GM12878 (cell line): ENCODE results near the gene NRG3. TPM values are rescaled to one million over a fixed set of nuclear protein-coding genes. Genes with fewer than 3 reads are reported as not detected.
"Not testable (repeated sequence)": the region's sequence is repeated elsewhere in the genome, so short reads cannot be mapped to it uniquely, and the experiment has no call there.

Experiments
- ATAC-seq: fragments of 200-7000 bp; cut with Tn5 transposase; 3 replicates; pipeline ENCODE4 v1.9.1; 2020; ENCODE audit warnings: mild to moderate bottlenecking, moderate library complexity
- BruUV-seq: library from RNA; stranded (reverse); fragments of 400-500 nt; replicated peaks from 2 replicates; lab custom pipeline; 2021; lab: Mats Ljungman, UMichigan
- CTCF ChIA-PET: fragments of 300-600 bp; sonication (Branson Sonifier 250); formaldehyde crosslinking; extraction: SDS; loops from one replicate; lab custom pipeline; 2021; ENCODE audit warnings: inconsistent platforms; lab: Yijun Ruan, JAX
- POLR2A ChIA-PET: fragments of 350-600 bp; formaldehyde crosslinking; extraction: SDS; loops from one replicate; lab custom pipeline; 2021; ENCODE audit warnings: inconsistent platforms; lab: Charles Lee
- RAD21 ChIA-PET: fragments of 300-600 bp; sonication (Branson Sonifier 250); formaldehyde crosslinking; loops from one replicate; lab custom pipeline; 2023; ENCODE audit warnings: antibody characterized with exemption; ENCODE audit not compliant: unreplicated experiment; lab: Charles Lee
- SMC1A ChIA-PET: fragments of 300-600 bp; sonication (Branson Sonifier 250); formaldehyde crosslinking; loops from one replicate; lab custom pipeline; 2023; ENCODE audit not compliant: unreplicated experiment, uncharacterized antibody; lab: Charles Lee
- DNase-seq: peaks from one replicate; pipeline ENCODE4 v3.0.0-alpha.2; 2011; ENCODE audit warnings: low read depth, low spot score
- FAIRE-seq: peaks from 3 replicates; lab custom pipeline; 2011; peaks lifted over from hg19 to GRCh38; lab: Jason Lieb, UNC
- H2AFZ ChIP-seq: 2 replicates; pipeline ENCODE4 v1.6.0; 2011; ENCODE audit warnings: low read depth, low read length, control low read depth; ENCODE audit not compliant: control insufficient read depth
- H3K27ac ChIP-seq: 2 replicates; pipeline ENCODE4 v1.5.1; 2011; ENCODE audit warnings: control low read depth; ENCODE audit not compliant: control insufficient read depth, insufficient read depth
- H3K27me3 ChIP-seq, 2 experiments: replicated peaks in 1 of 2; 2 replicates each; pipeline versions ENCODE4 v1.6.0 to v1.6.1; 2011; ENCODE audit warnings: low read length in 1 of 2; ENCODE audit not compliant: control insufficient read depth in 2 of 2, insufficient read depth in 2 of 2
- H3K36me3 ChIP-seq, 2 experiments: 2 replicates each; pipeline ENCODE4 v1.5.1; 2011; ENCODE audit warnings: low read length in 1 of 2; ENCODE audit not compliant: control insufficient read depth in 2 of 2, insufficient read depth in 2 of 2
- H3K4me1 ChIP-seq: 2 replicates; pipeline ENCODE4 v1.6.1; 2011; ENCODE audit warnings: mild to moderate bottlenecking, low read length, moderate library complexity, mixed read lengths; ENCODE audit not compliant: control insufficient read depth, insufficient read depth
- H3K4me2 ChIP-seq: 2 replicates; pipeline ENCODE4 v1.6.0; 2011; ENCODE audit warnings: control low read depth; ENCODE audit not compliant: control insufficient read depth, insufficient read depth
- H3K4me3 ChIP-seq: fragments of 200-600 bp; sonication (generic); 2 replicates; pipeline ENCODE4 v1.5.1; 2016
- H3K79me2 ChIP-seq: 2 replicates; pipeline ENCODE4 v1.6.0; 2011; ENCODE audit warnings: low read length; ENCODE audit not compliant: control insufficient read depth, insufficient read depth
- H3K9ac ChIP-seq: 2 replicates; pipeline ENCODE4 v1.8.0; 2011; ENCODE audit warnings: low read length, control low read depth, mixed read lengths; ENCODE audit not compliant: control insufficient read depth, insufficient read depth
- H3K9me3 ChIP-seq: replicated peaks from 3 replicates; pipeline ENCODE4 v1.5.1; 2011; ENCODE audit warnings: mild to moderate bottlenecking, low read length; ENCODE audit not compliant: control insufficient read depth, insufficient read depth
- H4K20me1 ChIP-seq: 2 replicates; pipeline ENCODE4 v1.6.0; 2011; ENCODE audit not compliant: control insufficient read depth, insufficient read depth
- CREB1 ChIP-seq: IDR thresholded peaks from 2 replicates; pipeline ENCODE4 v1.6.1; 2012; ENCODE audit warnings: low read depth, mild to moderate bottlenecking, inconsistent platforms
- FOXM1 ChIP-seq: IDR thresholded peaks from 2 replicates; pipeline ENCODE4 v1.6.1; 2012; ENCODE audit warnings: low read depth, mild to moderate bottlenecking, inconsistent platforms, low read length, moderate library complexity
- LARP7 ChIP-seq: fragments of 450-650 bp; IDR thresholded peaks from 2 replicates; pipeline ENCODE4 v1.6.1; 2017; ENCODE audit warnings: mild to moderate bottlenecking
- RBBP5 ChIP-seq: fragments of 200-600 bp; sonication (generic); conservative IDR thresholded peaks from 2 replicates; pipeline ENCODE4 v1.6.1; 2016
- SP1 ChIP-seq: IDR thresholded peaks from one replicate; pipeline ENCODE4 v1.6.1; 2011; ENCODE audit warnings: low read depth, low read length
- TBL1XR1 ChIP-seq: IDR thresholded peaks from 2 replicates; pipeline ENCODE4 v1.6.1; 2012; ENCODE audit warnings: low read depth, low read length, improper control_type of control experiment
- TCF12 ChIP-seq: IDR thresholded peaks from 2 replicates; pipeline ENCODE4 v1.6.1; 2011; ENCODE audit warnings: low read depth, mild to moderate bottlenecking, low read length
- WGBS: methylation state at CpG from one replicate; pipeline ENCODE4 v1.1.6; 2016; ENCODE audit warnings: low lambda C conversion rate; ENCODE audit not compliant: insufficient replicate concordance, insufficient coverage; ENCODE audit errors: missing lambda C conversion rate; 5-methylcytosine and 5-hydroxymethylcytosine counted together
- in situ Hi-C: fragments of 300-500 bp; cut with MboI; formaldehyde crosslinking; loops from 9 replicates; pipeline ENCODE4 v1.14.3; 2018; ENCODE audit warnings: mixed read lengths
- intact Hi-C: fragments of 100-400 bp; cut with micrococcal nuclease; formaldehyde crosslinking; loops from one replicate; pipeline ENCODE4 v1.14.2; 2022; ENCODE audit not compliant: unreplicated experiment
- polyA plus RNA-seq, 11 experiments: library from polyadenylated mRNA; depleted of rRNA in 4 of 11; unstranded in 6 of 11; stranded (reverse) in 5 of 11; fragments of >200 nt; fragmentation: Nextera tagmentation in 4 of 11; fragmentation: Illumina TruSeq in 1 of 11; extraction: Ambion mirVana in 4 of 11; extraction: Trizol in 1 of 11; gene quantifications; 1 replicate in 1 of 11; 2 replicates in 10 of 11; pipeline versions ENCODE4 v1.2.1 to v1.2.3, GENCODE V29; 2011 to 2016; ENCODE audit warnings: inconsistent platforms in 2 of 11, missing spikeins in 2 of 11, low read depth in 1 of 11
- total RNA-seq, 4 experiments: library from RNA; depleted of rRNA in 3 of 4; stranded (reverse); fragments of >200 nt in 3 of 4; fragmentation: Illumina TruSeq in 1 of 4; extraction: Trizol in 1 of 4; gene quantifications; 2 replicates each; pipeline versions ENCODE4 v1.2.1 to v1.2.3, GENCODE V29; 2013 to 2021

Gene NRG3
- total and polyA plus RNA-seq, 10 of the 15 experiments (the other 5 are each of a cell fraction or from before 2014, with no cell fraction given) = 0.03 to 0.41 (median 0.17) TPM; not detected in 3

DNA sequence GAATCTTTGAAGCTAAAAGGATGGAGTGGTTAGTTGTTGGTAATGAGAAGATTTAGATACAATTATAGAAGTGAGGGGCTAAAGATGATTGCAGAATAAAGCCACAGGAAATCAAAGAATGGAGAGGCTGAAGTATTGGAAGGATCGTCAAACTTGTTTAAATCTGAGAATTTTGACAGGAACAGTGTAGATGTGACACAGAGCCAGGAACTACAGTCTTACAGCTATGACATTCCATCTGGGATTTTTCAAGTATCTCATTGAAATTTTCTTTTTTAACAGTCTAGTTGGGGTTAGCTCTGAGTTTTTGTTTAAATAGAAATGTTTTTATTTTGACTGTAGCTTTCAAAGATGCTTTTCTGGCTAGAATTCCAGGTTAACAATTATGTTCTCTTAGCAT is 181.4 kb downstream of the NRG3 start:
- BruUV-seq = no TSS peak
- FAIRE-seq = no peak

DNA sequence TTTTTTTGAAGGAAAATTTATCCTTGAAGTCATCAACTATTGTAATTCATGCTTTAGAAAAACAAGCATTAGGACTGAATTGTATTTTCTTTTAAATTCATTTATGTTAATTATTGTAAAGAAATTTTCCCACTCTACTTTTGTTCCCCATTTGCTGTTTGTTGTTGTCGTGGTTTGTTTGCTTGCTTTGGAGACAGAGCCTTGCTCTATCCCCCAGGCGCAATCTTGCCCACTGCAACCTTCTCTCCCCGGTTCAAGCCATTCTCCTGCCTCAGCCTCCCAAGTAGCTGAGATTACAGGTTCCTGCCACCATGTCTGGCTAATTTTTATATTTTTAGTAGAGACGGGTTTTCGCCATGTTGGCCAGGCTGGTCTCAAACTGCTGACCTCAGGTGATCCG is 192.2 kb downstream of the NRG3 start:
- POLR2A ChIA-PET, SMC1A ChIA-PET, H3K27ac ChIP-seq, DNase-seq, ATAC-seq, RAD21 ChIA-PET, H2AFZ ChIP-seq, H3K4me2 ChIP-seq, H3K9ac ChIP-seq, intact Hi-C loops, BruUV-seq, in situ Hi-C loops, H3K4me3 ChIP-seq, H3K79me2 ChIP-seq, CTCF ChIA-PET, H3K27me3 ChIP-seq, H4K20me1 ChIP-seq, H3K36me3 ChIP-seq, H3K4me1 ChIP-seq, H3K9me3 ChIP-seq, FAIRE-seq: not testable (repeated sequence)
- 20% methylated on average over 6 of the region's 6 CpGs for WGBS

More for the DNA sequence above, 181.4 kb downstream of the NRG3 start:
- Histone ChIP-seq H3K36me3 (no peaks in the 10 kb centered on the region), H3K4me2 (no peak overlapping the region), H3K27ac (no peak overlapping the region), H3K4me1 (no peaks in the 10 kb centered on the region), H4K20me1 (no peaks in the 10 kb centered on the region), H3K4me3 (no peak overlapping the region), H3K79me2 (no peaks in the 10 kb centered on the region), H3K9ac (no peak overlapping the region), H3K9me3 (no peaks in the 10 kb centered on the region), H2AFZ (no peak overlapping the region), H3K27me3 (no peaks in the 10 kb centered on the region)
- ATAC-seq (no peak), DNase-seq (no peak)
- TF ChIP-seq SP1 = no peak
- no peak for TF ChIP-seq FOXM1
- no peak for TF ChIP-seq TBL1XR1
- TF ChIP-seq TCF12 = no peak
- TF ChIP-seq LARP7 = no peak
- TF ChIP-seq RBBP5 = no peak
- TF ChIP-seq CREB1 = no peak
- SMC1A ChIA-PET = no interaction called here
- RAD21 ChIA-PET = no interaction called here
- POLR2A ChIA-PET = no interaction called here
- in situ Hi-C loops = no loop called here
- 47% methylated on average over 1 of the region's 1 CpG for WGBS
- CTCF ChIA-PET = no interaction called here
- intact Hi-C loops = no loop called here
